Measurements from ENCODE around the gene NKAIN4. TPM values are rescaled to one million over a fixed set of nuclear protein-coding genes. Genes with fewer than 3 reads are reported as not detected.

Gene NKAIN4
- polyA plus RNA-seq, 1 donor (not counting 4 experiments of a cell fraction or from before 2014, with no cell fraction given): not detected

DNA sequence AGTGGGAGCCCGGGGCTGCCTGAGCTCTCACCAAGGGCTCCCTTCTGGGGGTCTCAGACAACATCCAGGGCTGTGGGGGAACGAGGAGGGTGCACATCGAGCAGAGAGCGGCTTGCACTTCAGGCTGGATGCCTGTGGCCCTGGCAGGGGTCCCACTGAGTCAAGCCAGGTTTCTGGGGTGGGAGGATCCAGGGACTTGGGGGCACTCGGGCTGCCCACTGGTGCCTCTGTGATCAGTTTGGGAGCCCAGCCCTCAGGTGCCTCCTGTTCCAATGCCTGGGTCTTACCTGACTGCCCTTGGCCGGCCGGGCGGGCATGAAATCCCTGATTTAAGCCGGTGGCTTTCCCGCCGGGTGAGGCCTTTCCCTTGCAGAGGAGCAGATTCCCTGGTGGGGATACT lies 39.2 kb upstream of the NKAIN4 start:
- Histone ChIP-seq H3K9me3 (ENCODE audit: control insufficient read depth, low read depth, low read length) (no peaks in the 10 kb centered on the region), H3K9me1 (ENCODE audit: control insufficient read depth, extremely low read depth, insufficient read depth, low read length) (no peaks in the 10 kb centered on the region), H4K20me1 (ENCODE audit: control insufficient read depth, extremely low read depth, insufficient read depth, low read length) (peaks cover 5% of the 10 kb centered on the region), H3K9ac (ENCODE audit: control insufficient read depth, extremely low read depth, insufficient read depth, low read length) (no peak overlapping the region), H3K4me3 (ENCODE audit: control insufficient read depth in 2 of 3, extremely low read depth in 1 of 3, insufficient read depth in 2 of 3, low read depth in 1 of 3, low read length in 3 of 3) (no peak overlapping the region), H3K4me2 (ENCODE audit: control insufficient read depth, extremely low read depth, insufficient read depth, low read depth, low read length) (no peak overlapping the region), H3K27ac (ENCODE audit: control insufficient read depth, insufficient read depth, low read length) (no peak overlapping the region), H3K79me2 (ENCODE audit: control insufficient read depth, insufficient read depth, low read length) (no peaks in the 10 kb centered on the region), H3K27me3 (ENCODE audit: control insufficient read depth, extremely low read depth, insufficient read depth, low read length) (peaks cover 26% of the 10 kb centered on the region), H2AFZ (ENCODE audit: control insufficient read depth, low read length) (no peak overlapping the region), H3K4me1 (ENCODE audit: control insufficient read depth, extremely low read depth, insufficient read depth, low read length) (no peaks in the 10 kb centered on the region), H3K36me3 (ENCODE audit: control insufficient read depth in 2 of 2, extremely low read depth in 1 of 2, insufficient read depth in 2 of 2, low read length in 2 of 2) (peaks cover 8 to 9% of the 10 kb centered on the region in 2 experiments)
- dilution Hi-C loops (cut with MboI; ENCODE audit: extremely low pct_ligation_motif_present, low sequenced_read_pairs): no loop called here
- DNase-seq (ENCODE audit: low read depth, low spot score) (no peak), FAIRE-seq (no peak)
- TF ChIP-seq CTCF (optimal IDR thresholded peaks at IDR 0.05 in 1 of 3, IDR thresholded peaks at IDR 0.05 in 1 of 3, conservative IDR thresholded peaks at IDR 0.05 in 1 of 3; ENCODE audit: extremely low read depth in 1 of 3, insufficient read depth in 2 of 3, low read length in 3 of 3): no peak
- TF ChIP-seq EZH2 (IDR thresholded peaks at IDR 0.05; ENCODE audit: low read length): no peak

GRCh38 chr20:63292904-63293303 lies 38.6 kb upstream of the NKAIN4 start, which contains the start of gene COL20A1:
COL20A1 (plus strand) TSS chr20:63293186; CDS start chr20:63295108, 1,922 bp downstream.
- Histone ChIP-seq H3K36me3 (ENCODE audit: control insufficient read depth in 2 of 2, extremely low read depth in 1 of 2, insufficient read depth in 2 of 2, low read length in 2 of 2) (peaks cover 8 to 10% of the 10 kb centered on the region in 2 experiments), H3K9me1 (ENCODE audit: control insufficient read depth, extremely low read depth, insufficient read depth, low read length) (no peaks in the 10 kb centered on the region), H3K4me2 (ENCODE audit: control insufficient read depth, extremely low read depth, insufficient read depth, low read depth, low read length) (no peak within 1 kb of the TSS), H2AFZ (ENCODE audit: control insufficient read depth, low read length) (no peak within 1 kb of the TSS), H3K27me3 (ENCODE audit: control insufficient read depth, extremely low read depth, insufficient read depth, low read length) (peaks cover 26% of the 10 kb centered on the region), H3K4me1 (ENCODE audit: control insufficient read depth, extremely low read depth, insufficient read depth, low read length) (no peaks in the 10 kb centered on the region), H3K27ac (ENCODE audit: control insufficient read depth, insufficient read depth, low read length) (no peak within 1 kb of the TSS), H3K4me3 (ENCODE audit: control insufficient read depth in 2 of 3, extremely low read depth in 1 of 3, insufficient read depth in 2 of 3, low read depth in 1 of 3, low read length in 3 of 3) (no peak within 1 kb of the TSS), H3K79me2 (ENCODE audit: control insufficient read depth, insufficient read depth, low read length) (no peaks in the 10 kb centered on the region), H4K20me1 (ENCODE audit: control insufficient read depth, extremely low read depth, insufficient read depth, low read length) (peaks cover 5% of the 10 kb centered on the region), H3K9ac (ENCODE audit: control insufficient read depth, extremely low read depth, insufficient read depth, low read length) (no peak within 1 kb of the TSS), H3K9me3 (ENCODE audit: control insufficient read depth, low read depth, low read length) (no peaks in the 10 kb centered on the region)
- dilution Hi-C loops (cut with MboI; ENCODE audit: extremely low pct_ligation_motif_present, low sequenced_read_pairs): no loop called here
- FAIRE-seq (no peak), DNase-seq (ENCODE audit: low read depth, low spot score) (no peak)
- no peak for TF ChIP-seq CTCF (optimal IDR thresholded peaks at IDR 0.05 in 1 of 3, IDR thresholded peaks at IDR 0.05 in 1 of 3, conservative IDR thresholded peaks at IDR 0.05 in 1 of 3; ENCODE audit: extremely low read depth in 1 of 3, insufficient read depth in 2 of 3, low read length in 3 of 3)
- TF ChIP-seq EZH2 (IDR thresholded peaks at IDR 0.05; ENCODE audit: low read length): no peak

Measured in keratinocyte (primary cell).